Measurements from ENCODE around the gene PAX6.

The PAX6 gene

DNA sequence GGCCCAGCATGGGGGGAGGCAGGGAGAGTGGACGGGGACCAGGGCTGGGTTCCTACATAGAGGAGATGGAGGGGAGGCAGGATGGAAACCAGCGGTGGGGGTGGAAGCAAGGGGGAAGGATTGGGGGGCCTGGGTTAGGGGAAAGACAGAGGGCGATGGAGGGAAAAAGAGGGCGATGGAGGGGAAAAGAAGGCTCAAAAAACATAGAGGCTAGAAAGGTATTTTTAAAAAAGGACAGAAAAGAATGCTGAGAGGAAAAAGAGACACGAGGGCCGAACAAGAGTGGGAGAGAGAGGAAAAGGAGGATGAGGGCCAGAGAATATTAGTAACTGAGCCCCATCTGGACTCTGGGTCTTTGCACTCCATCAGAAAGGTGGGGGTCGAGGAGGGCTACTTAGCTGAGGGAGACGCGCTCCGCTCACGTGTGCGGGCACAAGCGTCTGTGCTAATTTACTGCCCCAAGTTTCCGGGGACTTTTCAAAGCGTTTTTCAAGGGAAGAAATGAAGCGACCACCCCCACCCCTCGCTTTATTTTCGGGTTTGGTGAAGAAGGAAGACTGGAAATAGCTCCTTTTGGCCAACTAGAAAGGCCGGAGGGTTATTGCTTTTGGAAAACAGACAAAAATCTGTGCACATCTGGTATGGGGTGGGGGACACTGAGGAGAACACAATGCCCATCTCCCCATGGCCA, 14.5 kb downstream of the PAX6 start:
- no peak for DNase-seq

DNA sequence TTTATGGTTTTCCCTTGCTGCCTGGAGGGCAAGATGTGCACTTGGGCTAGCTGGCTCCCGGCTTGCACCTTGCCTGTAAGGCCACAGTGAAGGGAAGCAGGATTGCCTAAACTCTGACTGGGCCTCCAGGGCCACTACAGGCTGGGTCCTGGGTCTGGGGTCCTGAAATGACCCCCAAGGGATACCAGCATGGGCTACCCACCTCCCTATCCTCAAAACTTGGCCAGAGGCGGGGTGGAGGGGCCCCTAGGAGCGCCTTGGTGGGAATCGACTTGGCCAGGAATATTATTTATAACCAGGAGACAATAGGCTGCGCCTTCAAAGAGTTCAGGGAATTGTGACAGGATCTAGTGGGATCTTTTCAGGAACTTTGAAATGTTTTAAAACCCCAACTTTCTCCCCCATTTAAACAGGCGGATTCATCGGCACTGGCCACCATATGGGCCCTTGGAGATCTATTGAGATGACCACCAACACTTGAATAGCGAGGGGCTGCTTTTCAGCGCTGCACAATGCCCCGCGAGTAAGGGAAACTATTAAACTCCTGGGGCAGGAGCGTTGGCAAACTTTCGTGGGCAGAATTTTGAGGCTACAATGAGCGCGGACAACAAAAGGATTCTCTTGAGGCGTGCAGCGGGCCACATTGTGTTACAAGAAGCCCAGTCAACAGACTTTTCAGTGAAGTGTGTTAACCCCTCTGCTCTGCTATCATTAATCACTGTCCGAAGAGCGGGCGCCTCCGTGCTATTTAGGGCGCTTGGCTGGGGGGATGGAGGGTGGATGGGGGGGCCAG, 15.2 kb downstream of the PAX6 start:
- DNase-seq: no peak

DNA sequence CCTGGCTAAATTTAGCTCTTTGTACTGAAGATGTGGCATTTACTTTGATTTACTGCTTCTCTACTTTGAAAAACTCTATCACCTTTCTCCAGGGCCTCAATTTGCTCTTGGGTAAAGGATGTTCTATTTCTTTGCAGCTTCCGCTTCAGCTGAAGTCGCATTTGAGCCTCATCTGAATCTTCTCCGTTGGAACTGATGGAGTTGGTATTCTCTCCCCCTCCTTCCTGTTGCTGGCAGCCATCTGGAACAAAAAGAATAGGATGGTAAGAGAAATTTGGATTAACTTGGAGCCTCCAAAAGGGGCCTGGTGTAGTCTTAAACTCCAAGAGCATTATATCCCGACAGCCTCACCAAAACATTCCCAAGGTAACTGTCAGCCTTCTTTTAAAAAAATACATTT, 16.6 kb downstream of the PAX6 start:
- DNase-seq: no peak

GRCh38 chr11:31793264-31793663, 17.9 kb downstream of the PAX6 start:
- no peak for DNase-seq

DNA sequence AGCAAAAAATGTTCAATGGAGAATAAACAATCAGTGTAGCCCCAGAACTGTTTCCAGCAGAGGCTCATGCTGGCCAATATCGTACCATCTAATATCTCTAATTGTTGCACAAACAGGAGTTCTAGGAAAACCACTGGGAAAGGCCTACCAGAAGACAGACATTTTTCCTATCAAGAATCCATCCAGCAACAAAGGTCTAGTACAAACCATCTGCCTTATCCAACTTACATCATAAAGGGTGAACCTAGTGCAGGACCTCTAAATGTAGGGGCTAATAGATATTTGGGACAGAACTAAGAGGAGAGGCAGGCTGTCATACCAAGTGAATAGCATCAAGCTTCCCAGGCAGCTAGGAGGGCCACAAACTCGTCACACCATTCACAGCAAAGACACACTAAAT, 18.7 kb downstream of the PAX6 start:
- DNase-seq: no peak

- no peak for DNase-seq
These were observed 19.1 kb downstream of the PAX6 start for GRCh38 chr11:31792036-31792435.

DNA sequence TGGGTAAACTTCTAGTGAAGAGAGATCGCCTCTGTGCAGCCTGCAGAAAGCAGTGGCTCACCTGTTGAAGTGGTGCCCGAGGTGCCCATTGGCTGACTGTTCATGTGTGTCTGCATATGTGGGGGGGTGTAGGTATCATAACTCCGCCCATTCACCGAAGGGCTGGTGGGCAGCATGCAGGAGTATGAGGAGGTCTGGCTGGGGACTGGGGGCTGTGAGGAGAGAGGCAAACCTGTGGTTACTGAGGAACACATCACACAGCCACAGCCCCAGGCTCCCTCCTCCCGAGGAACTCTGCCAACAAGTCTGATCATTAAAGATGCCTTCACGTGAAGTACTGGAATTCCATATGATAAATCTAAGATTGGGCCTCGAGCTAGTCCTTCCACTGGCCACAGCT, 20.5 kb downstream of the PAX6 start:
- no peak for DNase-seq

DNA sequence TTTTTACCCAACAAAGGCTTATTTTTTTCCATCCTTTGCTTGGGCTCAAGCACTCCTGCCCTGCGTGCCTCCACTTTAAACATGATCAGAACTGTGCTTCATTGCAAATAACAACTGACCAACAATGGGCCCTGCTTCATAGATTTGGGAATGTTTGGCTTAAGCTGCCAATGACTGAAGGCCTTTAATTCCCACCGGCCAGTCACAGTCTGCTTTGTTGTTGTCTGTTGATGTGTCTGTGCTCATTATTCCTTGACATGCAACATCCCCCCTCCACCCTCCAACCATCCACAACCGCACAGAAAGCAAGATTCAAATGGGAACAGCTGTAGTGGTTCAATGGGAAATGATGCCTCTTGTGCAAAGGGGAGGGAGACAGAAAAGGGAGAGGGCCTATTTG, 23.0 kb downstream of the PAX6 start:
- DNase-seq: no peak

DNA sequence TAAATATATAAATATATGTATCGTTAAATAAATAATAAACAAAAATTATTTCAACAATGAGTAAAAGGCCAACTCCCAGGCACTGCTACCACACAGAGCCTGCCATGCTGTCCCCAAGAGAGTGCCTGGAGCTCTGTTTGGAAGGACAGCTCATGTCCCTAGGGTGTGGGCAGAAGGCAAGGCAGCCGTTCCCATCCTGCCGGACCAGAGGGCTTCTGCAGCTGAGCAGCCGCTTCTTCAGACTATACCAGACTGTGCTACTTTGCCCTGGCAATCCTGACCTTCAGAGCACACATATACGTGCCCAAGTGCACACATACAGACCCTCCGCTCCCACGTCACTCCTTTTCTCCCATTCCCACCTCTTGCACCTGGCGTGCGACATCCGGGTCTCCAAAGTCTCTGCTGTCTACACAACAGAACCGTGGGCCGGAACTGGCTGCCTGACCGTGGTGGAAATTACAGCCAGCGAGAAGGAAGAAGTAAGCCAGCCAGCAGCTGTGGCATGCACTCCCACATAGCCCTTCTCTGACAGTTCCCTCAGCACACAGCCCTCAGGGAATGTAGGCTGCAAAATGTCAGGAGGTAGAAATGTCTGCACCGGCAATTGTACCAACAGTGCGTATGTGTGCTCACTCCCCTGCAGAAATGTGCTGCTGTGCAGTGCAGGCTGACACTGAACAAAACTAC, 24.0 kb downstream of the PAX6 start:
- no peak for DNase-seq

DNA sequence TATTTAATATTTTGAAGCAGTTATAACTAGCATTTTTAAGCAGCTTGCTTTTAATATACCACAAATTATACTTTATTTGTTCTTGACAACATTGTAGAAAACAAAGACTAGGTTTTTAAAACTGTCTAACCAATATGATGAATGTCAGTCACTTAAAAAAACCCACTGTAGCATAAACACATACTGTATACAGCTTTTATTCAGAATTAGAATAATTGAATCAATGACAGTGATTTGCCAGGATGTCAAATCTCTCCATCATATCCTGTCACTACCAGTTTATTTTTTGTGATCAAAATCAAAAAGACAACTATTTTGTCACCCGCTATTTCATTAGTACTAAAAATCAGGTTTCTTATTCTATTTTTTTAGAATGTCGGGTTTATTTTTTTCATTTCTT, 26.5 kb downstream of the PAX6 start:
- DNase-seq: no peak

DNA sequence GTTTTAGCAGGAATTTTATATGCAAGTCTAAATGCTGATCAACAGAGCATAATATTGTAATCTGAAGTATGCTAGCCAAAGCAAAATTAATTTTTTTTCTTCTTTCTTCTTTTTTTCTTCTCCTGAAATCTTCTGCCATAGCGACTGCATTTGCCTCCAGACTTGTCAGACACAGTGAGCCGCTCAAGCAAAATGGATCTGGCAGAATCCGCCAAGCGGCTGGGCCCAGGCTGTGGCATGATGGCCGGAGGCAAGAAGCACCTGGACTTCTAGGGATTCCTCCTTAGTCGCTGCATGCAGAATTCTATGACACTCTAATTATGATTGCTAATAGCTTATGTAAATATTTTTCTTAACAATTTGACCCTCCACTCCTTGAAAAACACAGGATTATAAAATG, 27.9 kb downstream of the PAX6 start:
- DNase-seq: no peak

GRCh38 chr11:31782257-31782656, 28.9 kb downstream of the PAX6 start:
- no peak for DNase-seq

DNA sequence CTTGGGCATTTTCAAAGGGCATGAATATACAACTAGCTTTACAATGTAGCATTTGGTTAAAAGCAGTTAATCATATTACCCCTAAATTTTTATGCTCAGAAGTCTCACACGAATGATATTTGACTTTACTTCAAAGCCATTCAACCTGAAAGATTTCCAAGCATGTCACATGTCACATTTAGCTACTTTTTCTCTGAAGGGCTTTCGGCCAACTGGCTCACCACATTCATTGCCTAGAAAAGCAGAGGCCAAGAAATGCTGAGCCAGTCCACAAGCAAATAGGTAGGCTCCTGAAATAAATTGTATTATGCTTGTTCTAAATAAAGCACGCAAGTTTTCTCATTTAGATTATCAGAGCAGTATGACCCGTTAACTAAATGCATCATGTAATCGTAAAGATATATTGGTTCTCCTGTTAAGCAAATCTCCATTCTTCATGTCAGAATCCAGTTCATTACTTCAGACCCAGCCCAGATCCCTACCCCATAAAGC, 30.6 kb downstream of the PAX6 start:
- no peak for DNase-seq

DNA sequence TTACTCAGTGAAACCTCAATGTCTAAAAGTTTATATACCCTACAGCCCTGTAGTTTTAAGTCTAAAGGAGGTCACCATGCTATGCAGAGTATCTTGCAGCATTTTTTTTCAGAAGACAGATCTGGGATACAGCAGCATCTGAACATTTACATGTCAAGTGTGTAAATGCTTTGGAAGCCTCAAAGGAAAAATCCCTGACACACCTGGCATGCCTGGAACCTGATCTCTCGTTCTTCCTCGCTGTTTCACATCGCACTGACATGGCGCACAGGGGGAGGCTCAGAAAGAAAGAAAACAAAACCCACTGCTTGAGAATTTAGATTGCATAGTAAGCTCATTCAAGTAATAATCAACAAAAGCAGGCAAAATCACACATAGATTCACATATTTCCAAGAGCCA, 31.0 kb downstream of the PAX6 start:
- DNase-seq: no peak

DNA sequence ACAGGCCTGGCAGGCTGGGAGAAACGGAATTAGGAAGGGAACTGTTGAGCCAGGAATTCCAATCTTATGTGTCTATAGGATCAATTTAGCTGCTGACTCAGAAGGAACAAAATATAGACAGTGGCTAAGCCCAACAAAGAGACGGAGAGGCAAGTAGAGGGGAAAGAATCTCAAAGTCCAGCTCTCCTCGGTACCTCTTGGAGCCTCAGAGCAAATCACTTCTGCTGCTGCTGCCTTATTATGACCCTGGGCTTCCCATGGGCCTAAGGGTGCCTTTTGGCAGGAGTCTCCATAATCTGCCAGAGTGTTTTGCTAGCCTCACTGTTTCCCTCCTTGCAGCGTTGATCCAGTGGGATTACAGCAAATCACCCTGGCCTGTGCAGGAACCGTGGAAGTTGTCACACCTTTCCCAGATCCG, 31.7 kb downstream of the PAX6 start:
- no peak for DNase-seq

DNA sequence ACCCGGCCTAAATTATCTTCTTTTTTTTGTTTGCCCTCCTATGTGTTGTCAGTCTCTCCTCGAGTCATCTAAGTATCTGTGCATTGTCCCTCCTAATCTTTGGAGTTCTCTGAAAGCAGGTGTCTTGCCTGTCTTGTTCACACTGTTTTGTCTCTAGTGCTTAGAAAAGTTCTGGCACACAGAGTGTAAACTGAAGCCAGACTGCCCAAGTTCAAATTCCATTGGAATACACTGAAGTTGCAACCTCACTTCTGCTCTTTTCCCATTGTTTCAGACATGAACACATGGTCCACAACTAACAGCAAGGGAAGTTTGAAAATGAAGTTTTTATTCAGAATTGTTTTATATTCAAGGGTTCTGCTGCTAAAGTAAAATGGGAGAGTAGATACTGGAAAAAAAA, 38.7 kb downstream of the PAX6 start:
- no peak for DNase-seq

DNA sequence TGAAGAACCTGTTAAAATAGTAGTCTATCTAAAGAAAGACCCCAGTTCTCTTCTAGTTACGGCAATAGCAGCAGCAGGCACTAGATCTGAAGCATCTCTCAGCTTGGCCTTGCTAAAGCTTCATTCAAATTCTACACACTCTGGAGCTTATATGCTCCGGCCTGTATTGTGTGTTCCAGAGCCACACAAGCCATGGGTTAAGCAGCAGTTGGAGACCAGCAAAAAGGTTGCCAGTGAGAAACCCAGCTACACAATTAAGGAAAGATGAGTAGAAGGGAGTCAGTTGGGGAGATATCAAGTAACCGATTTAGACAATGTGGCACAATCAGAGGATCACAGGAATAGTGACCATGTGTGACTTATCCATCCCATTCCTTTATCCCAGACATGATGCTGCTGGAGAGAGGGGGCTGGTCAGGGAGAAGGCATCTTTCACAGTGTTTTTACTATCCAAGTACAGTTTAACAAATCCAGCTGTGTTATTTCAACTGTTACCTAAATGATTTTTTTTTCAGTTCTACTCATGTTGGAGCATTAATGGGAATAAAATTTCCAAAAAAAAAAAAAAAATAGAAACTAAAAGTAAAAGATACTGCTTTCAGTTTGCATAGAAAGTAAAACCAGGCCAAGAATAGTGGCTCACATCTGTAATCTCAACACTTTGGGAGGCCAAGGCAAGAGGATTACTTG, 41.0 kb downstream of the PAX6 start:
- DNase-seq: no peak

GRCh38 chr11:31768749-31769640, 42.1 kb downstream of the PAX6 start:
- no peak for DNase-seq

DNA sequence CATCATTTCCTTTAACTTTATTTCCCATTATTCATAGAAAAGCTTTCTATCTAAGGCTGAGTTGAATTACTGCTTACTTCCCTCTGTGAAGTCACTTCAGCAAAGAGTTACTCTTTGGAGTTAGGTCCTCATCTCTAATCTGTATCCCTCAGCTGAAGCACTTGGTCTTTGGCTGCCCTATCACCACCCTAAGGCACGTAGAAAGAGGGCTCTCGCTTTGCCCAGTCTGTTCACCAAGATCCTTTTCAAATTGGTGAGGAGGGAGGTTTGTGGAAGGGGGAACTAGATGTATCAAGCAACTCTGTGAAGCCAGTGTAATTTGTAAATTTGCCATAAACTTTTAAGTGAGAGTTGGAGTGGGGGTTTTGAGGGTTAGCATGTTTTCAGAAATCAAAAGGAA, 43.4 kb downstream of the PAX6 start:
- no peak for DNase-seq

GRCh38 chr11:31767066-31767465, 44.1 kb downstream of the PAX6 start:
- no peak for DNase-seq

- DNase-seq: no peak
These were observed 46.4 kb downstream of the PAX6 start for GRCh38 chr11:31764766-31765165.

DNA sequence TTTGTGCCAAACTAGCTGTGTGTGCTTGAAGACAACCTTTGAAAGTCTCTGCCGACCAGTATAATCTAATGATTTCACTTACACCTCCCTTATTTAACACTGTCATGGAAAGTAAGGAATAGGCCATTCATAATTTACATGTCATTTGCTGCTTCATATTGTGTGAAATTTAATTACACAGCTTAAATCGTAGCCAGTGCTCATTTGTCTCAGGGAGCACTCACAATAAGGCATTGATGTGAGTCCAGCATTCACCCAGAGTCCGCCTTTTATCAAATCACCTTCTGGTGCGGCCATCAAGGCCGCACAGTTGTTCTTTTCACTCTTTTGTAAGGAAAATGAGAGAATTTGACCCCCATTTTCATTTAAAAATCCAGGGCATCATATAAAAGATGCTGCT, 46.9 kb downstream of the PAX6 start:
- DNase-seq: no peak

Measured in DMS79 (cell line).